Gastroesophageal sphincter (tissue), 3 donors: Measurements from ENCODE around the gene TGM3.

Experiments
- CTCF ChIP-seq, 4 experiments: fragments of 200-600 bp in 2 of 4; fragments of 450-650 bp in 2 of 4; sonication (generic) in 1 of 4; IDR thresholded peaks; one replicate each; pipeline ENCODE4 v1.5.1; 2017 to 2019; ENCODE audit warnings: antibody characterized with exemption in 4 of 4, mild to moderate bottlenecking in 2 of 4, moderate library complexity in 2 of 4
- EP300 ChIP-seq: sonication (generic); formaldehyde crosslinking; IDR thresholded peaks from one replicate; pipeline ENCODE4 v1.6.1; 2017; ENCODE audit warnings: antibody characterized with exemption, mild to moderate bottlenecking
- POLR2A ChIP-seq, 2 donors: fragments of 450-650 bp; IDR thresholded peaks; one replicate each; pipeline ENCODE4 v1.6.1; 2017; ENCODE audit warnings: antibody characterized with exemption in 2 of 2, mild to moderate bottlenecking in 2 of 2, moderate library complexity in 1 of 2
- POLR2AphosphoS5 ChIP-seq: sonication (generic); formaldehyde crosslinking; IDR thresholded peaks from one replicate; pipeline ENCODE4 v1.6.1; 2017; ENCODE audit warnings: antibody characterized with exemption

GRCh38 chr20:2368621-2369020 is 72.8 kb downstream of the TGM3 start:
- no peak for TF ChIP-seq EP300
- TF ChIP-seq POLR2A (IDR thresholded peaks at IDR 0.05), result no peak
- no peak for TF ChIP-seq POLR2AphosphoS5
- TF ChIP-seq CTCF (IDR thresholded peaks at IDR 0.05), result no peak
